ENCODE data around the gene CDKAL1.

Gene CDKAL1

DNA sequence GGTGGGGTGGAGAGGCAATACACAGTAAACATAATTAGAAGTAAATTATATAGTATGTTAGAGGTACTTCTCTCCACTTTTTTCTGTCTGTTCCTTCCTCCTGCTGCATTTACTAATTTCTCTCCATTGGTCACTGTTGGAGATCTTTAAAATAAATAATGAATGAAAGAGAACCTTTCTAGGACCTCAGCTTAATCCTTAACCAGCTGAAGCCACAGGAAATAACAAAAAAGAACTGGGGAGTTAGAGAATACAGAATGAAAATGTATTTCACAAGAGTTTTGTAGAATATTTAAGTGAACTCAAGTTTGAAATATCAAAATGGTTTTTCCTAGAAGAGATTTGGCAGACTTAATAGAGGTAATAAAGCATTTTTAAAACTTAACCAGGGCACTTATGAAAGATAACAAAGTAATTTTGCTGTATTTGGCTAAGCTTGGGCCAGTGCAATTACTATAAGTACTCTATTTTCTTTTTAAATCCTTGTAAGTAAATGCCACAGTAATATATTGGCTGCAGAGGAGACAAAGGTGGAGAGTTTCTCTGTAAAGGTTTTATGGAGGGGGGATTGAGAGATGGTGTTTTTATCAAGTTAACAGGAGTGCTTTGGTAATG is 405.0 kb downstream of the CDKAL1 start:
- DNase-seq, result no peak

DNA sequence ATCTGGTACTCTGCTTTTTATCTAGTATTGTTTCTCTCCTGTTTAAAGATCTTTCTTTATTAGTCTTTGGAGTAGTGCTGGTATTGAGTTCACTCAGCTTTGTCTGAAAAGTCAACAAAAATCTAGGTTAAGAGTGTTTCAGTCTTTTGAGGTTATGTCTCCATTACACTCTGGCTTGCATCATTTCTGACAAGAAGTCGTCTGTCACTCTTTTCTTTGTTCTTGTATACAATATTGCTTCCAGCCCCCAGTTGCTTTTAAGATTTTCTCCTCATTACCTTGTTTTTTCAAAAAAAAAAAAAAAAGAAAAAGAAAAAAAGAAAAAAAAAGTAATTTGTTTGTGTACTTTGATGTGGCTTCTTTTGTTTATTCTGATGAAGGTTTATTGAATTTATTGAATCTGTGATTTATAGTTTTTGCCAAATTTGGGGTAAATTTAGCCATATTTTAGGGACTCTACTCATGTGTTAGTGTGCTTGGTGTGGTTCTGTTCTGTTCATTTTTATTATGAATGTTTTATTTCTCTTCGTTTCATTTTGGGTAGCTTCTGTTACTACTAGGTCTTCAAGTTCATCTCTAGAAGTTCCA is 408.9 kb downstream of the CDKAL1 start:
- DNase-seq, result peak; percentile 5

DNA sequence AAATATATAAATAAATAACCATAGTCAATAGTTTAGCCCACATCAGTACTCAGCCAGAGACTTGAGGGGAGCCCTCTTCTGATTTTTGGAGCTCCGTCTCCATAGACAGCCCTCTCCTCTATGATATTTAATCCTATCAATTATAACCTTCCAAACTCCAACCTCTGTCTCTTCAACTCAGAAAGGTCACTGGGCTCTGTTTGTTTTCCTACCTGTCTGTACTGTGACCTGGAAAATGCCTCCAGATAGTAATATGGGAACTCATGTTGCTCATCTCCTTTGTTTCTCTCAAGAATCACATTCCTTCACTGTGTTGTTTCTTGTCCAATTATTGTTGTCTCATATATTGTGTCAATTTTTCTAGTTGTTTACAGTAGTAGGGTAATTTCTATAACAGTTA is 409.7 kb downstream of the CDKAL1 start:
- no peak for DNase-seq

DNA sequence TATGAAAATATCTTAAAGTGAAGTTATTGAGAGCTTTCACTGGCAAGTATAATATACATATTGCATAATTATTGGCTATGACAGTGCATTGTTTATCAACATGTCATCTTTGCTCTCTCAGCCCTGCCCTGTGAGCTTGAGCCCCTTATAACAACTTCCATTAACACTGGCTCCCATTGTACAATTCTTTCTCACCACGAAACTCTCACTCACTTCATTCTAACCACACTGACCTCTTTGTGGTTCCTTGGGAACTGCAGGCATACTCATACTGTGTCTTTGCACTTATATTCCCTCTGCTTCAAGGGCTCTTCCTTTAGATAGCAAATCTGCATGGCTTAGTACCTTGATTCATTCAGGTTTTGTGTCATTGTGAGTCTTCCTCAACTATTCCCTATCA is 411.8 kb downstream of the CDKAL1 start:
- DNase-seq, result peak; percentile 46

- no peak for DNase-seq
Observed at GRCh38 chr6:20946890-20947289, 412.6 kb downstream of the CDKAL1 start.

- DNase-seq, result no peak
Observed at GRCh38 chr6:20947977-20948376, 413.7 kb downstream of the CDKAL1 start.

DNA sequence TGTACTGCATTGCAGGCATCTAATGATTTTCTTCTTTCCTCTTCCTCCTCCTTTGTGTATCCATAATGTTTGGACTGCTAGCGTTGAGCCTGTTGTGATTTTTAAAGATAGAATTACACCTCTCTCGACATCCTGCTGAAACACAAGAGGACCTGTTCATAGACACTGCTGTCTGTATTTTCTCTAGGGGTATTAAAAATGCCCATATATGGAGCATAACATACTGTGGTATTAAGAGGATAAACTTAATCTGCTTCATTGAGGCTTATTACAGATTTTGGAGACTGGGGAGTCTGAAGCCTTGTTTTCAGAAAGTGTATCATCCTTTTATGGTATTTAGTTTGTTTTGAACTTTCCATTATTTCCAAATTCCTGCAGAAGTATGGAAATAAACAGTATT is 414.3 kb downstream of the CDKAL1 start:
- no peak for DNase-seq

DNA sequence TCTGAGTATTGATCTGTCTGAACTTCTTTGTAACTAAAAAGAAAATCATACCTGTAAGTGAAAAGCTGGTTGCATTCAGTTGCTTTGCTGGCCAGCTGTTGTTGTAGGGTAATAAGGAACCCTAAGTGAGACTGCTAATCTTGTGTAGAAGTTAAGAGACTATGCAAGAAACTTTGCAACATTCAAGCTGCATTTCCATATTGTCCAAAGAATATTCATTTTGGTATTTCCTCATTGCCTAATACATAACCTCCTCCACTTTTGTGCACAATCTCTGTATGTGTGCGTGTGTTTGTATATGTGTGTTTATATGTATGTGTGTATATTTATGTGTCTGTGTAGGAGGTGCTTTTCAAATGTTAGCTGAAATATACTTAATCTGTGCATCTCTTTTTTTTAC is 414.9 kb downstream of the CDKAL1 start:
- no peak for DNase-seq

DNA sequence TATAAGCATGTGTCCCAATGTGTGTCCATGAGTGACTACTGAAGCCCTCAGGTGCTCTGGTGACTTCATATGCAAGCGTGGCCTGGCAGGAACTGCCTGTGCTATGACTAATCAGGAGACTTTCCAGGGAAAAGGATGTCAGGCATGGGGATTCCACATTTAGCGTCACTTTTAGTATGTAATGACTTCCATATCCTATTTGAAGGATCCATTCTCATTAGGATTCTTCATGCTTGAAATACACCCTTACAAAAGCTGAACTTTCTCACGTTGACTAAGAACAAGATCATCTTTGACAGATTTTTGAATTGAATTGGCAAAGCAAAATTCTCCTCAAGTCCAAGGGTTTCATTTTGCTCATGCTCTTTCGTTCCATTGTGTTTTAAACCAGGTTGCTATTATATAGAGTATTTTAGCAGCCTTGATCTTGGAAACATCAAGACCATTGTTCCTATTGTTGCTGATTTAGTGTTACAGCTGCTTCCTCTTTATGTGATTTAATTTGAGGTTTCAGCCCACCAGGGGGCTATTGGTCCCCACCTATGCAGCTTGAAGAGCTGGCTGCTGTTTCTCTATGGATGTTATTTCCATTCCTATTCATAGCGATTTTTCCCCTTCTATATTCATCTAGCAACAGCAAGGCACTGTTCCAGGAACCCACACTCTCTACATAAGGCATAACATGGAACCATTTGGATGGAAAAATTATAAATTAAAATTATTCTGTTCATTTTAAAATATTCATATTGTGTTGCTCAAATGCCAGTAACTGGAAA is 418.6 kb downstream of the CDKAL1 start:
- no peak for DNase-seq

GRCh38 chr6:20954315-20954714 is 420.1 kb downstream of the CDKAL1 start:
- DNase-seq, result no peak

DNA sequence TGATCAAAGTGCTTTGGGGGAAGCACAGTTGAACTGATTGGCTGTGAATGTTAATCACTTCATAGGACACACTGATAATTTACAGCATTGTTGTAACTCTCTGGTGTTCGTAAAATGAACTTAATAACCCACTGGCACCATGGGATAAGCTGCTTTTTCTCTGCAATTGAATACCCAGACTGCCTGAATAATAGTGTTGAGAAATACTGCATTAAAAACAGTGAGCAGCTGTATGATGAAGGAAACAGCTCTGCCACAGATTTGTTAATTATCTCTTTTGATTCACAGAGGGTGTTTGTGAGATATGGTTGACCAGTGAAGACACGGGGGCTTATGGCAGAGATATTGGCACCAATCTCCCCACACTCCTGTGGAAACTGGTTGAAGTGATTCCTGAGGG is 420.9 kb downstream of the CDKAL1 start:
- no peak for DNase-seq

- no peak for DNase-seq
Observed at GRCh38 chr6:20955751-20956150, 421.5 kb downstream of the CDKAL1 start.

DNA sequence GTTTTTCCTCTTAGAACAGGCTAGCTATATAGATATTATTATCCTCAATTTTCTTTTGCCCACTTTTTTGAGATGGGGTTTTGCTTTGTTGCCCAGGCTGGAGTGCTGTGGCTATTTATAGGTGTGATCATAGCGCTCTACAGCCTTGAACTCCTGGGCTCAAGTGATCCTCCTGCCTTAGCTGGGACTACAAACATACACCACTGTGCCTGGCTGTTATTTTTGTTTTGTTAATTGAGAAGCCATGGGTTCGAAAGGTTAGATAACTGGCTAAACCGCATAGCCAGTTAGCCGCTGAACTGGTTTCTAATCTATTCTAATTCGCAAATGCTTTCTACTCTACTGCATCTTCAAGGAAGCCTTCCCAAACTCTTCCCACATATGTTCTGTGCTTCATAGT is 425.8 kb downstream of the CDKAL1 start:
- no peak for DNase-seq

- DNase-seq, result no peak
Observed at GRCh38 chr6:20965276-20965675, 431.0 kb downstream of the CDKAL1 start.

DNA sequence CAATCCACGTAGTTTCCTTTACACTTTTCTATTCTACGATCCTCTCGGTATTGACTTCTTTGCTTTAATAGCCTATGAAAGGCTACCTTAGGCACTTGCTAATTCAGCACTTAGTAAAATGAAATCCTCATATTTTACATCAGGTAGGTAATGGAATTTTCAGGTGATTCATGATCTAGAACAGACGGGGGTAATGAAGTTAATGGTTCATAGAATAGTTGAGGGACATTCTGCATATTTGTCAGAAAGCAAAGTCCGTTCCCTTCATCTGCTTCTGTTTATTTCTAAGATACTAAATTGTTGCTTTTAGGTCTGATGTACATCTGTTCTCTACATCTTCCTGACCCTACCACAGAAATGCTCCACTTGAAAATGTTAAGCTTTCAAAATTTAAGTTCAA is 431.7 kb downstream of the CDKAL1 start:
- DNase-seq, result no peak

DNA sequence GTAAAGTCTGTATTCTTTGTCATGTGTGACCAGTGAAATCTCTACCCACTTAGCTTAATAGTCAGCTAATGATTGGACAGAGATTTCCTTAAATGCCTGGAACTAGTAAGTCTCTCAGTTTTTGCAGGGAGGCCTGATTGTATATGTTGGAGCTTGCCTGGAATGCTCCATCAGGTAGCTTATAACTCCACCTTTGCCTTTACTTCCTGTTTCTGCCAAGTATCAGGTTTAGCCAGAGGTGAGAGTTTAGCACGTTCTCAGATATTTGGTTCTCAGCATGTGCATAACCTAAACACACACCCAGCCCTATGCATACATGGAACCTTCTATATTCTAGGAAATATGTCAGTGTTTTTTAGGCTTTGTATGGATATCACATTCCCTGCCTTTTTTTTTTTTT is 435.3 kb downstream of the CDKAL1 start:
- DNase-seq, result no peak

DNA sequence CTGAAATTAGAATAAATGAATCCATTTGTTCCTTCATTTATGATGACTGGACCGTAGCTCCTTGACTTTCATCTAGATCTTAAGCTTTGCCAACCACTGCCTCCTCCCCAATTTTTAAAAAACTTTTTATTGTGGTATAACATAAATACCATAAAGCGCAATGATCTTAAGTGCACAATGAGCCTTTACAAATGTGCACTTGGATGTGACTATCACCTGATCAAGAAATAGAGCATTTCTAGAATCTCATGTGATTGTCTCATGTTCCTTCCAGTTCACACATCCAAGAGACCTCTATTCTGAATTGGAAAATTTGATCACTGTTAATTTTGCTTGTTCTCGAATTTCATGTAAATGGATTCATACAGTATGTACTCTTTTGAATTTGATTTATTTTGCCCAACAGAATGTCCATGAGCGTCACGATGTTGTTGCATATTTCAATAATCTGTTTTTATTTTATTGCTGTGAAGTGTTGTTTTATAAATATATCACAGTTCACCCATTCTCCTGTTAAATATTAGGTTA is 442.2 kb downstream of the CDKAL1 start:
- DNase-seq, result no peak

GRCh38 chr6:20978151-20978614 is 443.9 kb downstream of the CDKAL1 start:
- no peak for DNase-seq

DNA sequence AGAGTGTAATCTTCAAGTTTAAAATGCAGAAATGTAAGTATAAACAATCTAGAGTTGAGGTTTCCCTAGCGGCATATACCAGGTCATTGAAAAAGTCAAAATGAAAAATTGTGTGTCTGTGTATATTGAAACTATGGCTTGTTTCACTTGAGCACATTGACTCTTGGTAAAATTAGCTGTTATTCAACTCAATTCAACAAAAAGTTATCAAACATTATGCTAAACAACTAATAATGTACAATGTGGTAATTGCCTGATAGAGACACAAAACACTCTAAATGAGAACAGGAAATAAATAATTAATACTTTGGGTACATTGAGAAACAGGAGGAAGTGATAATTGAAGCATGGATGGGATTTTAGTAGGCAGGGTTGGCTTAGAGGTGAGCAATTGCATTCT is 444.8 kb downstream of the CDKAL1 start:
- no peak for DNase-seq

GRCh38 chr6:20983961-20984360 is 449.7 kb downstream of the CDKAL1 start:
- no peak for DNase-seq

- no peak for DNase-seq
Observed at GRCh38 chr6:20985821-20986220, 451.6 kb downstream of the CDKAL1 start.

GRCh38 chr6:20991910-20992309 is 457.7 kb downstream of the CDKAL1 start:
- no peak for DNase-seq

DNA sequence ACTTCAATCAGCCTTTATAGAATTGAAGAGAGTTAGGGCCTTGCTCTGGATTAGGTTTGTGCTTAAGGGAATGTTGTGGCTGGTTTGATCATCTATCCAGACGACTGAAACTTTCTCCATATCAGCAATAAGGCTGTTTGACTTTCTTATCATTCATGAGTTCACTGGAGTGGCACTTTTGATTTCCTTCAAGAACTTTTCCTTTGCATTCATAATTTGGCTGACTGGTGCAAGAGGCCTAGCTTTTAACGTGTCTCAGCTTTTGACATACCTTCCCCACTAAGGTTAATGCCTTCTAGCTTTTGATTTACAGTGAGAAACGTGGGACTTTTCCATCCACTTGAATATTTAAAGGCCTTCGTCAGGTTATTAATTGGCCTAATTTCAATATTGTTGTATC is 461.8 kb downstream of the CDKAL1 start:
- DNase-seq, result no peak

DNA sequence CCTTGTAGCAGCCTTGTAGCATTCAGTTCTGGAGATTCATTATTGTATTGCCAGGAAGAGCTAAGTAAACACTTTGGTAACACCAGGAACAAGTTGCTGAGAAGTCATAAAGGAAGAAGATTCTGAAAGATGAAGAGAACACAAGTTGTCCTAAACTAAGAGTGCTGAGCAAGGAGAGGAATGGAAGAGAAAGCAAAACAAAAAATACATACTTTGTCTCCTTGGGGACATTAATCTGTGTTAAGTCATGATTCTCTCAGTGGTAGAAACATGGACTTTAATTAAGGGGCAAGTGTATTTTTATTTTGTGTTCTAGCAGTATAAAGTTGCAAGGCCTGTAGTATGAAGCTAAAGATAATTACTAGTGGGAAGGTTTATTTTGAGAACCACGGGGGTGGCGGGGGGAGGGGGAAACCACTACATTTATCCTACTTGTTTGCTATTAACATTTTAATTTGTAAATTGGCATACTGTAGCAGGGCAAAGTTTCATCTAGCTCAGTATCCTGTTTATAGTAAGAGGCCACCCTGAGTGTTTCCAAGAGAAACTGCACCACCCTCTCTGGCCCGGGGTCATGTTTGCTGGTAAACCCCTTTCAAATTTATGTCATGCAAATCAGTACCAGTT is 463.0 kb downstream of the CDKAL1 start:
- DNase-seq, result no peak
